Neural cell (in vitro differentiated cells): ENCODE data around the gene TOGARAM2. TPM values are rescaled to one million over a fixed set of nuclear protein-coding genes. Genes with fewer than 3 reads are reported as not detected.

ENCODE experiments used
- H2AFZ ChIP-seq: fragments of 200-600, 300-800 bp; sonication (generic), shearing (Covaris generic); 2 replicates; pipeline ENCODE4 v1.6.0; 2014; ENCODE audit warnings: low read depth, mild to moderate bottlenecking, antibody characterized with exemption, low read length, moderate library complexity
- H3F3A ChIP-seq: fragments of 200-600 bp; shearing (Covaris generic); 2 replicates; pipeline ENCODE4 v1.6.1; 2016; ENCODE audit warnings: mild to moderate bottlenecking, moderate library complexity, mixed read lengths, antibody characterized with exemption, low read length; ENCODE audit not compliant: insufficient read depth, poor library complexity, severe bottlenecking
- H3K27ac ChIP-seq: fragments of 200-600, 300-800 bp; sonication (generic), shearing (Covaris generic); 2 replicates; pipeline ENCODE4 v1.5.1; 2014; ENCODE audit warnings: mild to moderate bottlenecking, low read length, moderate library complexity
- H3K27me3 ChIP-seq: fragments of 300-800, 200-600 bp; sonication (generic), shearing (Covaris generic); 2 replicates; pipeline ENCODE4 v1.6.0; 2014; ENCODE audit warnings: mild to moderate bottlenecking, low read depth, low read length, moderate library complexity; ENCODE audit not compliant: insufficient read depth
- H3K36me3 ChIP-seq: fragments of 300-800, 200-600 bp; sonication (generic), shearing (Covaris generic); 2 replicates; pipeline ENCODE4 v1.5.1; 2014; ENCODE audit warnings: mild to moderate bottlenecking, antibody characterized with exemption, low read length, moderate library complexity; ENCODE audit not compliant: insufficient read depth
- H3K4me2 ChIP-seq: fragments of 300-800, 200-600 bp; sonication (generic), shearing (Covaris generic); 2 replicates; pipeline ENCODE4 v1.6.0; 2014; ENCODE audit warnings: mild to moderate bottlenecking, low read length
- H3K4me3 ChIP-seq: fragments of 300-800, 200-600 bp; sonication (generic), shearing (Covaris generic); 2 replicates; pipeline ENCODE4 v1.5.1; 2014; ENCODE audit warnings: mild to moderate bottlenecking, low read length, moderate library complexity
- H3K79me2 ChIP-seq: fragments of 200-600 bp; shearing (Covaris generic); replicated peaks from 2 replicates; pipeline ENCODE4 v1.6.0; 2014; ENCODE audit warnings: mild to moderate bottlenecking, low read length, moderate library complexity; ENCODE audit not compliant: insufficient read depth
- H3K9ac ChIP-seq: fragments of 300-800, 200-600 bp; sonication (generic), shearing (Covaris generic); 2 replicates; pipeline ENCODE4 v1.6.1; 2016; ENCODE audit warnings: mild to moderate bottlenecking, low read length, mixed read lengths
- H3K9me2 ChIP-seq: fragments of 200-600 bp; shearing (Covaris generic); 2 replicates; pipeline ENCODE4 v1.6.1; 2016; ENCODE audit warnings: mild to moderate bottlenecking, low read length, mixed read lengths; ENCODE audit not compliant: insufficient read depth
- H3K9me3 ChIP-seq: fragments of 200-600, 300-800 bp; sonication (generic), shearing (Covaris generic); 2 replicates; pipeline ENCODE4 v1.6.1; 2016; ENCODE audit warnings: mild to moderate bottlenecking, mixed run types, low read length, moderate library complexity, mixed read lengths
- H4K20me1 ChIP-seq: fragments of 200-600 bp; shearing (Covaris generic); 2 replicates; pipeline ENCODE4 v1.6.1; 2016; ENCODE audit warnings: mild to moderate bottlenecking, mixed run types; ENCODE audit not compliant: insufficient read depth
- CTCF ChIP-seq: fragments of 450-650 bp; IDR thresholded peaks from 2 replicates; pipeline ENCODE4 v1.5.1; 2014; ENCODE audit warnings: antibody characterized with exemption, mild to moderate bottlenecking, moderate library complexity; ENCODE audit not compliant: poor library complexity, severe bottlenecking
- EP300 ChIP-seq: fragments of 450-650 bp; conservative IDR thresholded peaks from 2 replicates; pipeline ENCODE4 v1.6.1; 2014; ENCODE audit warnings: antibody characterized with exemption, mild to moderate bottlenecking, moderate library complexity; ENCODE audit not compliant: poor library complexity, severe bottlenecking
- EZH2 ChIP-seq: fragments of 200-600, 300-800 bp; shearing (Covaris generic), sonication (generic); IDR thresholded peaks from 2 replicates; pipeline ENCODE4 v1.6.1; 2014; ENCODE audit warnings: antibody characterized with exemption, low read length, borderline replicate concordance, mild to moderate bottlenecking; ENCODE audit not compliant: insufficient read depth, poor library complexity, severe bottlenecking
- MXI1 ChIP-seq: fragments of 450-650 bp; conservative IDR thresholded peaks from 2 replicates; pipeline ENCODE4 v1.6.1; 2014; ENCODE audit warnings: antibody characterized with exemption, mild to moderate bottlenecking; ENCODE audit not compliant: poor library complexity, severe bottlenecking
- POLR2AphosphoS5 ChIP-seq: IDR thresholded peaks from 2 replicates; pipeline ENCODE4 v1.6.1; 2012
- RAD21 ChIP-seq: fragments of 450-650 bp; conservative IDR thresholded peaks from 2 replicates; pipeline ENCODE4 v1.6.1; 2014; ENCODE audit warnings: antibody characterized with exemption, mild to moderate bottlenecking, moderate library complexity
- SMC3 ChIP-seq: fragments of 450-650 bp; conservative IDR thresholded peaks from 2 replicates; pipeline ENCODE4 v1.6.1; 2014; ENCODE audit warnings: antibody characterized with exemption, mild to moderate bottlenecking, moderate library complexity; ENCODE audit not compliant: poor library complexity
- TAF1 ChIP-seq: IDR thresholded peaks from 2 replicates; pipeline ENCODE4 v1.6.1; 2012; ENCODE audit warnings: low read depth
- polyA plus RNA-seq: library from polyadenylated mRNA; depleted of rRNA; stranded (reverse); fragments of >200 nt; gene quantifications from 2 replicates; pipeline ENCODE4 v1.2.3, GENCODE V29; 2014
- TF ChIP-seq, protein P1 (sequence below): IDR thresholded peaks from 2 replicates; pipeline ENCODE4 v1.6.1; 2012; ENCODE audit warnings: borderline replicate concordance

Gene TOGARAM2
- polyA plus RNA-seq, 1 donor from 2014 or later = 0.10 TPM

GRCh38 chr2:28951910-28952835, 28.9 kb upstream of the TOGARAM2 start:
- H3K27ac ChIP-seq = no peak overlapping the region
- no peaks in the 10 kb centered on the region for H3K27me3 ChIP-seq
- H3K36me3 ChIP-seq = peaks cover 6% of the 10 kb centered on the region
- H2AFZ ChIP-seq = no peak overlapping the region
- H3K4me2 ChIP-seq = no peak overlapping the region
- H3K4me3 ChIP-seq = no peak overlapping the region
- TF ChIP-seq, protein P1, sequence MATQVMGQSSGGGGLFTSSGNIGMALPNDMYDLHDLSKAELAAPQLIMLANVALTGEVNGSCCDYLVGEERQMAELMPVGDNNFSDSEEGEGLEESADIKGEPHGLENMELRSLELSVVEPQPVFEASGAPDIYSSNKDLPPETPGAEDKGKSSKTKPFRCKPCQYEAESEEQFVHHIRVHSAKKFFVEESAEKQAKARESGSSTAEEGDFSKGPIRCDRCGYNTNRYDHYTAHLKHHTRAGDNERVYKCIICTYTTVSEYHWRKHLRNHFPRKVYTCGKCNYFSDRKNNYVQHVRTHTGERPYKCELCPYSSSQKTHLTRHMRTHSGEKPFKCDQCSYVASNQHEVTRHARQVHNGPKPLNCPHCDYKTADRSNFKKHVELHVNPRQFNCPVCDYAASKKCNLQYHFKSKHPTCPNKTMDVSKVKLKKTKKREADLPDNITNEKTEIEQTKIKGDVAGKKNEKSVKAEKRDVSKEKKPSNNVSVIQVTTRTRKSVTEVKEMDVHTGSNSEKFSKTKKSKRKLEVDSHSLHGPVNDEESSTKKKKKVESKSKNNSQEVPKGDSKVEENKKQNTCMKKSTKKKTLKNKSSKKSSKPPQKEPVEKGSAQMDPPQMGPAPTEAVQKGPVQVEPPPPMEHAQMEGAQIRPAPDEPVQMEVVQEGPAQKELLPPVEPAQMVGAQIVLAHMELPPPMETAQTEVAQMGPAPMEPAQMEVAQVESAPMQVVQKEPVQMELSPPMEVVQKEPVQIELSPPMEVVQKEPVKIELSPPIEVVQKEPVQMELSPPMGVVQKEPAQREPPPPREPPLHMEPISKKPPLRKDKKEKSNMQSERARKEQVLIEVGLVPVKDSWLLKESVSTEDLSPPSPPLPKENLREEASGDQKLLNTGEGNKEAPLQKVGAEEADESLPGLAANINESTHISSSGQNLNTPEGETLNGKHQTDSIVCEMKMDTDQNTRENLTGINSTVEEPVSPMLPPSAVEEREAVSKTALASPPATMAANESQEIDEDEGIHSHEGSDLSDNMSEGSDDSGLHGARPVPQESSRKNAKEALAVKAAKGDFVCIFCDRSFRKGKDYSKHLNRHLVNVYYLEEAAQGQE = no peak
- no peak for TF ChIP-seq EP300
- no peak for TF ChIP-seq SMC3
- no peak for TF ChIP-seq CTCF
- TF ChIP-seq RAD21 = no peak
- H3K9me3 ChIP-seq = peaks cover 8% of the 10 kb centered on the region
- H3K9me2 ChIP-seq = no peaks in the 10 kb centered on the region
- H4K20me1 ChIP-seq = no peaks in the 10 kb centered on the region
- H3K9ac ChIP-seq = no peak overlapping the region
- no peaks in the 10 kb centered on the region for H3F3A ChIP-seq
- no peaks in the 10 kb centered on the region for H3K79me2 ChIP-seq

GRCh38 chr2:28952836-28953211, 28.3 kb upstream of the TOGARAM2 start:
- Histone ChIP-seq H3K4me3 (no peak overlapping the region), H3K27me3 (no peaks in the 10 kb centered on the region), H3K9me2 (no peaks in the 10 kb centered on the region), H3K4me2 (no peak overlapping the region), H3K9me3 (peaks cover 8% of the 10 kb centered on the region), H3F3A (no peaks in the 10 kb centered on the region), H3K9ac (no peak overlapping the region), H3K79me2 (no peaks in the 10 kb centered on the region), H3K36me3 (peaks cover 6% of the 10 kb centered on the region), H2AFZ (no peak overlapping the region), H3K27ac (no peak overlapping the region), H4K20me1 (no peaks in the 10 kb centered on the region)
- TF ChIP-seq CTCF = peak; percentile 46
- no peak for TF ChIP-seq MXI1
- no peak for TF ChIP-seq POLR2AphosphoS5
- peak; percentile 30 for TF ChIP-seq RAD21
- no peak for TF ChIP-seq TAF1
- TF ChIP-seq EP300 = no peak
- TF ChIP-seq EZH2 = no peak
- TF ChIP-seq, protein P1 = no peak
- peak; percentile 45 for TF ChIP-seq SMC3
